GM18499 (cell line): ENCODE data around the gene FOSL1.
"Not testable (repeated sequence)": the region's sequence is repeated elsewhere in the genome, so short reads cannot be mapped to it uniquely, and the experiment has no call there.

Source experiments
- ATAC-seq: cut with Tn5 transposase; IDR thresholded peaks from one replicate; pipeline ENCODE4 v1.9.1; 2021; ENCODE audit warnings: moderate number of reproducible peaks; ENCODE audit not compliant: insufficient read depth, unreplicated experiment

FOSL1 gene

GRCh38 chr11:65898656-65899355 lies 1.4 kb downstream of the FOSL1 start:
- no peak for ATAC-seq

GRCh38 chr11:65897020-65897471 lies 3.1 kb downstream of the FOSL1 start:
- ATAC-seq: no peak

GRCh38 chr11:65896034-65896999 lies 3.9 kb downstream of the FOSL1 start:
- ATAC-seq: no peak

- ATAC-seq: no peak
Measured at GRCh38 chr11:65895482-65895981, 4.7 kb downstream of the FOSL1 start.

- no peak for ATAC-seq
Measured at GRCh38 chr11:65894034-65894591, 6.1 kb downstream of the FOSL1 start.

GRCh38 chr11:65892661-65893317 lies 7.4 kb downstream of the FOSL1 start:
- ATAC-seq: no peak

GRCh38 chr11:65892137-65892540 lies 8.0 kb downstream of the FOSL1 start:
- not testable (repeated sequence) for ATAC-seq

- no peak for ATAC-seq
Measured at GRCh38 chr11:65891219-65892136, 8.7 kb downstream of the FOSL1 start.

- no peak for ATAC-seq
Measured at GRCh38 chr11:65890324-65891218, 9.6 kb downstream of the FOSL1 start, which contains the start of gene CCDC85B. CCDC85B (plus strand) TSS chr11:65890673; CDS start chr11:65890784, 111 bp downstream.

GRCh38 chr11:65888163-65888814 lies 11.9 kb downstream of the FOSL1 start, which contains the start of gene FIBP:
FIBP (minus strand) TSS chr11:65888471; CDS start chr11:65888418, 53 bp downstream.
- ATAC-seq: no peak

- no peak for ATAC-seq
Measured at GRCh38 chr11:65887723-65888162, 12.4 kb downstream of the FOSL1 start.

GRCh38 chr11:65886826-65887722 lies 13.1 kb downstream of the FOSL1 start:
- no peak for ATAC-seq

- ATAC-seq: no peak
Measured at GRCh38 chr11:65885808-65886536, 14.2 kb downstream of the FOSL1 start.

- no peak for ATAC-seq
Measured at GRCh38 chr11:65885231-65885630, 15.0 kb downstream of the FOSL1 start.

- ATAC-seq: no peak
Measured at GRCh38 chr11:65884716-65885092, 15.5 kb downstream of the FOSL1 start.
